ENCODE measurements around the gene TF. TPM values are rescaled to one million over a fixed set of nuclear protein-coding genes. Genes with fewer than 3 reads are reported as not detected.

TF gene
- total and polyA plus RNA-seq, 10 of the 15 experiments (the other 5 are each of a cell fraction or from before 2014, with no cell fraction given), result under 0.01 to 8.9 (median 0.05) TPM; not detected in 1

DNA sequence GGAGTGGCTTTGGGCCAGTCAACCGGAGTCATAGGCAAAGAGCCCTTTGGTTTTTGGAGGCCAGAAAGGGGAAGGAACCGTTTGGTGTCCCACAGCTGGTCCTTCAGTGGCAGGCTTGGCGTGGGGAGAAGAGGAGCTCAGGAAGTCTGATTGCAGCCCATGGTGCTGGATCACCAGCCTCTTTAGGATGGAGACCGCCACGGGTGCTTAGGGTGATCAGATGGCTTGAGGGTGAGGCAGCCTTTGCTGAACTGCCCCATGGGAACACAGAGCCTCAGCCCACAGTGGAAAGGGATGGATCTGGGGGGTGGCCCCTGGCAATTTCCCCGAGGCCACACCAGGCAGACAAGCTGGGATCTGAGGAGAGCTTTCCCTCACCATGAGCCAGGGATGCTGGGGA is 45.8 kb upstream of the TF start:
- no peak for ATAC-seq
- no TSS peak for BruUV-seq (replicated peaks)
- ChIA-PET POLR2A (no interaction called here), CTCF (interaction anchor here (1.3 kb wide), 1 partner anchor 16 kb away, joined by 3 read pairs; no protein-coding TSS in a partner anchor), RAD21 (ENCODE audit: unreplicated experiment) (no interaction called here), SMC1A (ENCODE audit: uncharacterized antibody, unreplicated experiment) (no interaction called here)
- no peaks in the 10 kb centered on the region for H3K79me2 ChIP-seq (ENCODE audit: control insufficient read depth, insufficient read depth, low read length)
- intact Hi-C loops (cut with micrococcal nuclease; ENCODE audit: unreplicated experiment), result no loop called here
- H3K36me3 ChIP-seq (ENCODE audit: control insufficient read depth in 2 of 2, insufficient read depth in 2 of 2, low read length in 1 of 2), result no peaks in the 10 kb centered on the region
- H3K27ac ChIP-seq (ENCODE audit: control insufficient read depth, insufficient read depth), result no peak overlapping the region
- in situ Hi-C loops (cut with MboI), result no loop called here
- DNase-seq (ENCODE audit: low read depth, low spot score), result no peak
- no peak overlapping the region for H3K4me2 ChIP-seq (ENCODE audit: control insufficient read depth, insufficient read depth)
- H2AFZ ChIP-seq (ENCODE audit: control insufficient read depth, low read depth, low read length), result no peak overlapping the region
- FAIRE-seq, result no peak
- H4K20me1 ChIP-seq (ENCODE audit: control insufficient read depth, insufficient read depth), result no peaks in the 10 kb centered on the region
- no peak overlapping the region for H3K4me3 ChIP-seq
- no peaks in the 10 kb centered on the region; a peak in 1 of 4 replicates for H3K27me3 ChIP-seq (replicated peaks in 1 of 2; ENCODE audit: control insufficient read depth in 2 of 2, insufficient read depth in 2 of 2, low read length in 1 of 2)
- H3K9ac ChIP-seq (ENCODE audit: control insufficient read depth, insufficient read depth, low read length), result no peak overlapping the region
- TF ChIP-seq ZNF207 (IDR thresholded peaks at IDR 0.05; ENCODE audit: borderline replicate concordance), result no peak
- no peak for TF ChIP-seq POLR2A (IDR thresholded peaks at IDR 0.05; ENCODE audit: low read depth, low read length)
- WGBS (ENCODE audit: insufficient coverage, insufficient replicate concordance, low lambda C conversion rate, missing lambda C conversion rate), result 18% methylated on average over 6 of the region's 6 CpGs
- H3K4me1 ChIP-seq (ENCODE audit: control insufficient read depth, insufficient read depth, low read length), result no peaks in the 10 kb centered on the region
- no peaks in the 10 kb centered on the region for H3K9me3 ChIP-seq (replicated peaks; ENCODE audit: control insufficient read depth, insufficient read depth, low read length)

DNA sequence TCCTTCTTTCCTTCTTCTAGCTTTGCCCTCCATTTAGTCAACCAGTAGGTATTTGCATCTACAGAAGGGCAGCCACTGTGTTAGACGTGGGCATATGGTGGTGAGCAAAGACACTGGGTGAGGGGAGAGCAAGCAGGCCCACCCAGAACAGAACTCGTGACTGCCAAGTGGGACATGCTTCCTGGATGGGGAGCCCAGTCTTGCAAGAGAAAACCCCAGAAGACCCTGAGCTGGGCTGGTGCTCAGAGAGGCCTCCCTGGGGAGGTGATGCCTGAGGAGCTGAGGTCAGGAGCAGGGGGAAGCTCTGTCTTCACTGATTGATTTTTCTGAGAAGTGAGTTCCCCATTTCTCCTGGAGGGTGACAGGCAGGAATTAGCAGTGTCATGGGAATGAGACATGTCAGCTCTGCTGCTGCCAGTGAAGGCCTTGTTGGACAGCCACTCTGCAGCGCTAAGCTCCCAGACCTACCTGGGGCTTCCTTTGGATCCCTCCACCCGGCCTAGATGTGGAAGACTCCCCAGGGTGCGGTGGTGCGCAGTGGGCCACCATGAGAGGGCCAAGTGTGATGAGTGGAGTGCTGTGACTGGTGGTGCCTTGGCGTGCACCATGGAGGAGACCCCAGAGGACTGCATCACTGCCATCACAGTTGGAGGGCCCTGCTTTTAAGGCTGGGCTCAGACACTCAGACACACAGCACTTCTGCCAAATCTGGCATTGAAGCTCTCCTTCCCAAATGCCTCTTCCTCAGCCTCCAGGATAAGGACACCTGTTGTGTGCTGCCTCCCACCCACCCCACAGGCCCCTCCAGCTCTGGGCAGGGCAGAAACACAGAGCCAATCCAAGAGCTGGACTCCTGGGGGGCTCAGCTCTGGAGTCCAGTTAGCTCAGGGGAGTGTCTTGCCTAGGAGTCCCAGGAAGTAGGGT is 44.5 kb upstream of the TF start:
- DNase-seq (ENCODE audit: low read depth, low spot score) (no peak), ATAC-seq (no peak), FAIRE-seq (no peak)
- no TSS peak for BruUV-seq (replicated peaks)
- H3K79me2 ChIP-seq (ENCODE audit: control insufficient read depth, insufficient read depth, low read length), result no peaks in the 10 kb centered on the region
- no peak overlapping the region for H2AFZ ChIP-seq (ENCODE audit: control insufficient read depth, low read depth, low read length)
- no peak overlapping the region for H3K4me2 ChIP-seq (ENCODE audit: control insufficient read depth, insufficient read depth)
- H3K27ac ChIP-seq (ENCODE audit: control insufficient read depth, insufficient read depth), result no peak overlapping the region
- peaks cover 0 to 2% of the 10 kb centered on the region in 2 experiments; a peak in 1 of 4 replicates for H3K27me3 ChIP-seq (replicated peaks in 1 of 2; ENCODE audit: control insufficient read depth in 2 of 2, insufficient read depth in 2 of 2, low read length in 1 of 2)
- no peak overlapping the region for H3K4me3 ChIP-seq
- ChIA-PET SMC1A (ENCODE audit: uncharacterized antibody, unreplicated experiment) (no interaction called here), RAD21 (ENCODE audit: unreplicated experiment) (interaction anchor here (0.5 kb wide), 1 partner anchor 105 kb away, joined by 3 read pairs; no protein-coding TSS in a partner anchor), CTCF (interaction anchor here (1.3 kb wide), 1 partner anchor 15 kb away, joined by 3 read pairs; no protein-coding TSS in a partner anchor), POLR2A (no interaction called here)
- no peaks in the 10 kb centered on the region for H3K36me3 ChIP-seq (ENCODE audit: control insufficient read depth in 2 of 2, insufficient read depth in 2 of 2, low read length in 1 of 2)
- H4K20me1 ChIP-seq (ENCODE audit: control insufficient read depth, insufficient read depth), result no peaks in the 10 kb centered on the region
- 38% methylated on average over 7 of the region's 7 CpGs for WGBS (ENCODE audit: insufficient coverage, insufficient replicate concordance, low lambda C conversion rate, missing lambda C conversion rate)
- no peak overlapping the region for H3K9ac ChIP-seq (ENCODE audit: control insufficient read depth, insufficient read depth, low read length)
- TF ChIP-seq IRF3 (IDR thresholded peaks at IDR 0.05) (no peak), RELA (IDR thresholded peaks at IDR 0.05; ENCODE audit: borderline replicate concordance, partially characterized antibody) (no peak), NKRF (conservative IDR thresholded peaks at IDR 0.05) (no peak)
- TF ChIP-seq, protein P1, sequence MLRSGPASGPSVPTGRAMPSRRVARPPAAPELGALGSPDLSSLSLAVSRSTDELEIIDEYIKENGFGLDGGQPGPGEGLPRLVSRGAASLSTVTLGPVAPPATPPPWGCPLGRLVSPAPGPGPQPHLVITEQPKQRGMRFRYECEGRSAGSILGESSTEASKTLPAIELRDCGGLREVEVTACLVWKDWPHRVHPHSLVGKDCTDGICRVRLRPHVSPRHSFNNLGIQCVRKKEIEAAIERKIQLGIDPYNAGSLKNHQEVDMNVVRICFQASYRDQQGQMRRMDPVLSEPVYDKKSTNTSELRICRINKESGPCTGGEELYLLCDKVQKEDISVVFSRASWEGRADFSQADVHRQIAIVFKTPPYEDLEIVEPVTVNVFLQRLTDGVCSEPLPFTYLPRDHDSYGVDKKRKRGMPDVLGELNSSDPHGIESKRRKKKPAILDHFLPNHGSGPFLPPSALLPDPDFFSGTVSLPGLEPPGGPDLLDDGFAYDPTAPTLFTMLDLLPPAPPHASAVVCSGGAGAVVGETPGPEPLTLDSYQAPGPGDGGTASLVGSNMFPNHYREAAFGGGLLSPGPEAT (IDR thresholded peaks at IDR 0.05; ENCODE audit: low read depth), result no peak
- intact Hi-C loops (cut with micrococcal nuclease; ENCODE audit: unreplicated experiment), result no loop called here
- H3K9me3 ChIP-seq (replicated peaks; ENCODE audit: control insufficient read depth, insufficient read depth, low read length), result no peaks in the 10 kb centered on the region
- H3K4me1 ChIP-seq (ENCODE audit: control insufficient read depth, insufficient read depth, low read length), result no peaks in the 10 kb centered on the region
- in situ Hi-C loops (cut with MboI), result no loop called here

All from GM12878 (cell line).